Endothelial cell (in vitro differentiated cells): ENCODE data around the gene SYNGR2. TPM values are rescaled to one million over a fixed set of nuclear protein-coding genes. Genes with fewer than 3 reads are reported as not detected.

Source experiments
- DNase-seq: peaks from one replicate; pipeline ENCODE4 v3.0.0; 2021; ENCODE audit warnings: low spot score
- H3K27ac Mint-ChIP-seq: one replicate; pipeline ENCODE4 v1.8.0; 2021; ENCODE audit warnings: mixed read lengths, inconsistent platforms; ENCODE audit not compliant: unreplicated experiment
- H3K27me3 Mint-ChIP-seq: one replicate; pipeline ENCODE4 v1.8.0; 2021; ENCODE audit warnings: mild to moderate bottlenecking, moderate library complexity, mixed read lengths, inconsistent platforms; ENCODE audit not compliant: unreplicated experiment
- H3K36me3 Mint-ChIP-seq: one replicate; pipeline ENCODE4 v1.8.0; 2021; ENCODE audit warnings: mild to moderate bottlenecking, low read depth, mixed read lengths, inconsistent platforms; ENCODE audit not compliant: unreplicated experiment
- H3K4me1 Mint-ChIP-seq: one replicate; pipeline ENCODE4 v1.8.0; 2021; ENCODE audit warnings: mild to moderate bottlenecking, mixed read lengths, inconsistent platforms; ENCODE audit not compliant: unreplicated experiment
- H3K4me3 Mint-ChIP-seq: one replicate; pipeline ENCODE4 v1.8.0; 2021; ENCODE audit warnings: mild to moderate bottlenecking, mixed read lengths, inconsistent platforms; ENCODE audit not compliant: unreplicated experiment
- H3K9me3 Mint-ChIP-seq: one replicate; pipeline ENCODE4 v1.8.0; 2021; ENCODE audit warnings: mixed read lengths, inconsistent platforms; ENCODE audit not compliant: unreplicated experiment
- total RNA-seq: library from RNA; stranded (reverse); fragmentation: NEBNext Ultra II Directional; extraction: Animal tissue kit (Norgen Biotek cat#: 25700); gene quantifications from one replicate; pipeline ENCODE4 v1.2.1, GENCODE V29; 2021; ENCODE audit not compliant: unreplicated experiment
- TF ChIP-seq, protein P1 (sequence below): fragments of 200-600 bp; sonication (generic); IDR thresholded peaks from one replicate; pipeline ENCODE4 v1.5.0; 2021; ENCODE audit warnings: antibody characterized with exemption; ENCODE audit not compliant: unreplicated experiment

The SYNGR2 gene
- total RNA-seq, 1 donor from 2014 or later: 72.6 TPM

DNA sequence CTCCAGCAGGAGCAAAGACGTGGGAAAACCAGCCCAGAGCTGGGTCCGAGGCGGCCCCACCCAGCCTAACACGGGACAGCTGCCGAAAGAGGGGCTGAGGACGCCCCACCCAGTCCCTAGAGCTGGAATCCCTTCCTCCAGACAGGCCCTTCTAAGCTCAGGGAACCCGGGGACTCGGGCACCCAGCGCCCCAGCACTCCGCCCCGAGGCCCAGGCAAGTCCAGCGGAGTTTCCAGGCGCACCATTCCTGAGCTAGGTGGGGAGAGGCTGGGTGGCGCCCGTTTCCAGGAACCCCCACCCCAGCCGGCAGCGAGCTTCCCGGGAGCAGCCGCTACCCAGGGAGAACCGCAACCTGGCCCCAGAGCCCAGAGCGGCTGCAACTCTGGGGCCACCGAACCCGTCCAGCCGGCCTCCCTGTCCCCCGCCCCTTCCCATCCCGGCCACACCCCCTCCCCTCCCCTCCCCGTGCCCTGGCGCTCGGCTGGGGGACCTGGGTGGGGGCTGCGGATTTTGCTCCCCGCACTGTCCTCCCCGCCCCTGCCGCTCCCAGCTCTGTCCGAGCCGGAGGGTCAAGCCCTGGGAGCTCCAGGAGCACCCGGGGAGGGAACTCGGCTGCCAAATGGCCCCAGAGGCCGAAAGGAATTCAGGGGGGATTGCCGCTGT is 40.4 kb upstream of the SYNGR2 start:
- DNase-seq: no peak
- Mint-ChIP-seq H3K4me1 (peaks cover 38% of the 10 kb centered on the region), H3K4me3 (peak overlapping the region; percentile 93), H3K36me3 (peaks cover 9% of the 10 kb centered on the region), H3K9me3 (no peaks in the 10 kb centered on the region), H3K27me3 (peaks cover 1% of the 10 kb centered on the region), H3K27ac (no peak overlapping the region)
- TF ChIP-seq, protein P1, sequence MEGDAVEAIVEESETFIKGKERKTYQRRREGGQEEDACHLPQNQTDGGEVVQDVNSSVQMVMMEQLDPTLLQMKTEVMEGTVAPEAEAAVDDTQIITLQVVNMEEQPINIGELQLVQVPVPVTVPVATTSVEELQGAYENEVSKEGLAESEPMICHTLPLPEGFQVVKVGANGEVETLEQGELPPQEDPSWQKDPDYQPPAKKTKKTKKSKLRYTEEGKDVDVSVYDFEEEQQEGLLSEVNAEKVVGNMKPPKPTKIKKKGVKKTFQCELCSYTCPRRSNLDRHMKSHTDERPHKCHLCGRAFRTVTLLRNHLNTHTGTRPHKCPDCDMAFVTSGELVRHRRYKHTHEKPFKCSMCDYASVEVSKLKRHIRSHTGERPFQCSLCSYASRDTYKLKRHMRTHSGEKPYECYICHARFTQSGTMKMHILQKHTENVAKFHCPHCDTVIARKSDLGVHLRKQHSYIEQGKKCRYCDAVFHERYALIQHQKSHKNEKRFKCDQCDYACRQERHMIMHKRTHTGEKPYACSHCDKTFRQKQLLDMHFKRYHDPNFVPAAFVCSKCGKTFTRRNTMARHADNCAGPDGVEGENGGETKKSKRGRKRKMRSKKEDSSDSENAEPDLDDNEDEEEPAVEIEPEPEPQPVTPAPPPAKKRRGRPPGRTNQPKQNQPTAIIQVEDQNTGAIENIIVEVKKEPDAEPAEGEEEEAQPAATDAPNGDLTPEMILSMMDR: no peak

DNA sequence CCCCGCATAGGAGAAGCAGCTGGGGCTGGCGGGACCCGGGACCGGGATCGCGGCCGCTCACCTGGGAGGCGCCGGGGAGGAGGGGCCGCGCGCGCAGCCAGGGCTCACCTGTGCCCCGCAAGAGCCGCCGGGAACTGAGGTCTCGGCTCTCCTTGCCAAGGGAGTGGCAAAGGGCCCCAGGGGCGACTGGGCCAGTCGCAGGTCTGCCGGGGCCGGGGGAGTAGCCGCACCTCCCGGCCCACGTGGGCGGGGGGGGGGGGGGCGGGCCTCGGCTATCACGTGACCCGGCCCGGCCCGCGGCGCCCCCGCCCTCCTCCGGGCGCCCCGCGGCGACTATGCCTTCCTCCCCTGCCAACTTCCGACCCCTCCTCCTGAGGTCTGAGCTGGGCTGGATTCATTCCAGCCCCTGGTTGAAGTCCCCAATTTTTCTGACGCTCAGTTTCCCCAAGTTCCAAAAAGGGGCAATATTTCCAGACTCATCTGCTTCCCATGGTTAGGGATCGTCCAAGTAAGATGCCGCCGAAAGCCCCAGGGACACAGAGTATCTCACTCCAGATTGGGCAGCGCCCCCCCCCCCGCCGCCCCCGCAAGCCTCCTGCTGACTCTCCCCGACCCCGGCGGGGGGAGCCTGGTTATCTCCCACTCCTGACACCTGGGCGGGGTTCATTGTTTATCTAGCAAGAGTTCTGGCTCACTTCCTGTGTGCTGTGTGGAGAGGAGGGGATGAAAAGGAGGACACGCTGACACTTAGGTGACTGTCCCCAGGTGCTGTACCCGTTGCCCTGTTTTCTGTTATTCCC is 39.6 kb upstream of the SYNGR2 start, which contains the start of gene TMC6:
TSS of gene TMC6 (minus strand) at position 205 of the 800 bp plus-strand sequence. CDS start 1,923 bp downstream, outside the sequence.
- Mint-ChIP-seq H3K27ac (peak within 1 kb of the TSS; percentile 68), H3K4me1 (peaks cover 37% of the 10 kb centered on the region), H3K9me3 (no peaks in the 10 kb centered on the region), H3K27me3 (peaks cover 1% of the 10 kb centered on the region), H3K36me3 (peaks cover 3% of the 10 kb centered on the region), H3K4me3 (peak within 1 kb of the TSS; percentile 95)
- TF ChIP-seq, protein P1: no peak
- DNase-seq: peak; percentile 63

DNA sequence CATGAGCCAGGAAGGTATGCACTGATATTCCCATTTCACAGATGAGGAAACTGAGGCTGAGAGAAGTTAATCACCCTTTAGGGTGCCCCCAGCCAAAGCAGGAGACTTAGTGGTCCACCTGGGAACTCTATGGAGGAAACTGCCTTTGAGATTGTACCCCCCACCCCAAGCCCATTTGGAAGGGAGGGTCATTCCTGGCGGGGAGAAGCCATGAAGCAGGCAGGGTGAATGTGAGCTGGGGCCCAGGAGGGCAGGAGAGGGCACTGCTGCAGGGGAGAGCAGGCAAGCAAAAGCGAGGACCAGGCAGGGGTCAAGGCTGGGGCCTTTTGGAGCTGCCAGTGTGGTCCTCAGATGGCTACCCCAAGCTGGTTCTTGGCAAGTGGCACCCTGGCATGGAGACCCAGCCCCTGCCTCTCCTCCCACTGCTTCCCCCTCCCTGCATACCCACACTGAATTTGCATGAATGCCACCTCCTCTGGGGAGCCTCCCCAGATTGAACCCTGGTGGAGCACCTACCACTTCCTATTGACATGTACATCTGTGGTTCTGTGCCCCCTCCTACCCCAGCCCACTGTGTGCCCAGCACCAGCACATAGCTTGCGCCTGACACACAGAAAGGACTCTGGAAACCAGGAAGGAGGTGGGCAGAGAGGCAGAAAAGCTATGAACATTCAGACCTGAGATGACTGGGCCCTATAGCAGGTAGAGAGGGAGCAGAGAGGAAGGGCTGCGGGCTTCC is 38.9 kb upstream of the SYNGR2 start:
- no peak for DNase-seq
- peaks cover 8% of the 10 kb centered on the region for H3K36me3 Mint-ChIP-seq
- H3K27ac Mint-ChIP-seq: no peak overlapping the region
- TF ChIP-seq, protein P1: no peak
- H3K9me3 Mint-ChIP-seq: no peaks in the 10 kb centered on the region
- H3K27me3 Mint-ChIP-seq: peaks cover 5% of the 10 kb centered on the region
- H3K4me3 Mint-ChIP-seq: peak overlapping the region; percentile 95
- peaks cover 39% of the 10 kb centered on the region for H3K4me1 Mint-ChIP-seq

DNA sequence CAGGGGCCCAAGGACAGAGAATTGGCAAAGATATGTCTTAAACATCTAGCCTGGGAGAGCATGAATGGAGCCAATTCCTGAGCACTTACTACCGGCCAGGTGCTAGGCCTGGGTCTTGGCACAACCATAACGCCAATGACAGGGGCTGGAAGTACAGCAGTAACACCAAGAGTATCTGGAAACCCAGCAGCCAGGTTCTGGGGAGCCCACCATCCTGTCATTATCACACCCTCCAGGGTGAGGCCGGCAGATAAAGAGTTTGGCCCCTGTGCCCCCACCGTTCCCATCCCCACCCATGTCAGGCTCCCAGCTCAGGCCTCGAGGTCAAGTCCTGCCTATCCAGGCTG is 38.3 kb upstream of the SYNGR2 start:
- TF ChIP-seq, protein P1: no peak
- peaks cover 9% of the 10 kb centered on the region for H3K36me3 Mint-ChIP-seq
- no peaks in the 10 kb centered on the region for H3K9me3 Mint-ChIP-seq
- H3K4me1 Mint-ChIP-seq: peaks cover 39% of the 10 kb centered on the region
- DNase-seq: no peak
- peak overlapping the region; percentile 48 for H3K27ac Mint-ChIP-seq
- no peak overlapping the region for H3K4me3 Mint-ChIP-seq
- peaks cover 6% of the 10 kb centered on the region for H3K27me3 Mint-ChIP-seq
